Lung (tissue), 12 donors: ENCODE measurements around the gene XYLT1. TPM values are rescaled to one million over a fixed set of nuclear protein-coding genes. Genes with fewer than 3 reads are reported as not detected.

Experiments
- ATAC-seq: fragments of 200-7000 bp; cut with Tn5 transposase; one replicate; pipeline ENCODE4 v1.9.1; 2020; ENCODE audit warnings: moderate number of reproducible peaks; ENCODE audit not compliant: insufficient read depth, low FRiP score
- DNase-seq, 3 donors: peaks; one replicate each; pipeline ENCODE4 v3.0.0-alpha.2; 2013 to 2017
- H3K27ac ChIP-seq, 2 donors: one replicate each; pipeline ENCODE4 v1.5.1; 2013; ENCODE audit warnings: mild to moderate bottlenecking in 2 of 2, moderate library complexity in 2 of 2, control low read depth in 1 of 2, inconsistent platforms in 1 of 2, low read depth in 1 of 2, low read length in 1 of 2
- H3K27me3 ChIP-seq, 3 donors: one replicate each; pipeline ENCODE4 v1.5.1; 2013; ENCODE audit warnings: low read length in 2 of 3; ENCODE audit not compliant: control insufficient read depth in 3 of 3, insufficient read depth in 3 of 3
- H3K36me3 ChIP-seq, 4 donors: one replicate each; pipeline ENCODE4 v1.5.1; 2013; ENCODE audit warnings: low read length in 4 of 4, mild to moderate bottlenecking in 1 of 4, moderate library complexity in 1 of 4; ENCODE audit not compliant: control insufficient read depth in 4 of 4, insufficient read depth in 4 of 4
- H3K4me1 ChIP-seq, 5 donors: one replicate each; pipeline ENCODE4 v1.5.1; 2013; ENCODE audit warnings: low read length in 5 of 5, mild to moderate bottlenecking in 2 of 5, moderate library complexity in 1 of 5; ENCODE audit not compliant: control insufficient read depth in 5 of 5, insufficient read depth in 5 of 5
- H3K4me3 ChIP-seq: one replicate; pipeline ENCODE4 v1.5.1; 2013; ENCODE audit warnings: mild to moderate bottlenecking, control low read depth, moderate library complexity
- H3K9ac ChIP-seq, 2 donors: one replicate each; pipeline ENCODE4 v1.5.1; 2013; ENCODE audit warnings: low read length in 2 of 2, control low read depth in 1 of 2; ENCODE audit not compliant: insufficient read depth in 1 of 2
- H3K9me3 ChIP-seq, 4 donors: one replicate each; pipeline ENCODE4 v1.5.1; 2013; ENCODE audit warnings: low read length in 3 of 4, mild to moderate bottlenecking in 1 of 4, moderate library complexity in 1 of 4; ENCODE audit not compliant: control insufficient read depth in 4 of 4, insufficient read depth in 3 of 4
- WGBS, 2 donors: extraction: QIAGEN DNeasy Blood & Tissue Kit; methylation state at CpG; one replicate each; pipeline ENCODE4 v1.1.7; 2013; 5-methylcytosine and 5-hydroxymethylcytosine counted together
- polyA plus RNA-seq, 2 donors: library from polyadenylated mRNA; stranded (reverse); fragments of 200-250 nt; gene quantifications; one replicate each; pipeline ENCODE4 v1.2.1, GENCODE V29; 2013
- total RNA-seq, 2 donors: library from RNA; depleted of rRNA in 1 of 2; stranded (reverse); fragments of >200 nt in 1 of 2; gene quantifications; one replicate each; pipeline ENCODE4 v1.2.1, GENCODE V29; 2014 to 2021
- TF ChIP-seq, protein P1 (sequence below): IDR thresholded peaks from 2 replicates; pipeline ENCODE4 v1.5.1; 2012; ENCODE audit warnings: mild to moderate bottlenecking; ENCODE audit errors: control extremely low read depth, extremely low read depth
- donor health status: control.
- donor health status: control.
- donor health status: Bipolar disorder and iron deficiency.
- donor health status: healthy.
- donor health status: DM: yes; HTN: yes; CAD: no.

Gene XYLT1
- total and polyA plus RNA-seq, 4 donors, result 1.4 to 11.5 (median 6.9) TPM

DNA sequence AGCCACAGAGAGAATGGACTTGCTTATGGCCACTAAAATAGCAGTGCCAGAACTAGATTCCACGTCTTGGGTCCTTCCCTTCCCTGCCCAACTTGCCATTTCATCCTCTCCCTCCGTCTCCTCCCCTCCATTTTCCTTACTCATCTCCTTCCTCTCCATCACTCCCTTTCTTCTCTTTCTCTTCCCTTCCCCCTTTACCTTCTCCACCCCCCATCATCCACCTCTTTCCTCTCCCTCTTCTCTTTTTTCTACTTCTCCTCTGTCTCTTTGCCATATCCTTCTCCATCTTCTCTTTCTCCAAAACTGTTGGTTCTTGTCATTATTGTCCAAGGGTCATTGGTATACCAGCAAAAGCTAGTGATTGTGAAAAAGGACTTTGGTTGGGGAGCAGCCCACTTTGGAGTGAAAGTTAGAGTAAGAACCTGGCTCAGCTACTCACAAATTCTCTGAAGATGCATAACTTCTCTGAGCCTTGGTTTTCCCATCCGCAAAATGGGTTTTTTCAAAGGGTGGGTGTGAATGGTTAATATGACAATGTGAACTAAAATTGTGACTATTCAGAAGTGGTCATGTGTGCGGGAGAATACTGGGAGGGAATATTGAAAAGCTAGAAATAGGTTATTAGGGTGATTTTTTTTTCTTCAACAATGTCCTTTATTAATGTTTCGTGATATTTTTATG lies 393.8 kb downstream of the XYLT1 start:
- Histone ChIP-seq H3K27me3 (peaks cover 0 to 3% (median 0%) of the 10 kb centered on the region in 3 donors), H3K4me3 (no peak overlapping the region), H3K9ac (no peak overlapping the region), H3K9me3 (no peaks in the 10 kb centered on the region), H3K27ac (no peak overlapping the region), H3K36me3 (no peaks in the 10 kb centered on the region), H3K4me1 (no peaks in the 10 kb centered on the region)
- TF ChIP-seq, protein P1, sequence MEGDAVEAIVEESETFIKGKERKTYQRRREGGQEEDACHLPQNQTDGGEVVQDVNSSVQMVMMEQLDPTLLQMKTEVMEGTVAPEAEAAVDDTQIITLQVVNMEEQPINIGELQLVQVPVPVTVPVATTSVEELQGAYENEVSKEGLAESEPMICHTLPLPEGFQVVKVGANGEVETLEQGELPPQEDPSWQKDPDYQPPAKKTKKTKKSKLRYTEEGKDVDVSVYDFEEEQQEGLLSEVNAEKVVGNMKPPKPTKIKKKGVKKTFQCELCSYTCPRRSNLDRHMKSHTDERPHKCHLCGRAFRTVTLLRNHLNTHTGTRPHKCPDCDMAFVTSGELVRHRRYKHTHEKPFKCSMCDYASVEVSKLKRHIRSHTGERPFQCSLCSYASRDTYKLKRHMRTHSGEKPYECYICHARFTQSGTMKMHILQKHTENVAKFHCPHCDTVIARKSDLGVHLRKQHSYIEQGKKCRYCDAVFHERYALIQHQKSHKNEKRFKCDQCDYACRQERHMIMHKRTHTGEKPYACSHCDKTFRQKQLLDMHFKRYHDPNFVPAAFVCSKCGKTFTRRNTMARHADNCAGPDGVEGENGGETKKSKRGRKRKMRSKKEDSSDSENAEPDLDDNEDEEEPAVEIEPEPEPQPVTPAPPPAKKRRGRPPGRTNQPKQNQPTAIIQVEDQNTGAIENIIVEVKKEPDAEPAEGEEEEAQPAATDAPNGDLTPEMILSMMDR, result no peak
- ATAC-seq, result no peak
- 85 to 87% methylated on average over 5 of the region's 5 CpGs for WGBS, 2 donors
- no peak for DNase-seq

DNA sequence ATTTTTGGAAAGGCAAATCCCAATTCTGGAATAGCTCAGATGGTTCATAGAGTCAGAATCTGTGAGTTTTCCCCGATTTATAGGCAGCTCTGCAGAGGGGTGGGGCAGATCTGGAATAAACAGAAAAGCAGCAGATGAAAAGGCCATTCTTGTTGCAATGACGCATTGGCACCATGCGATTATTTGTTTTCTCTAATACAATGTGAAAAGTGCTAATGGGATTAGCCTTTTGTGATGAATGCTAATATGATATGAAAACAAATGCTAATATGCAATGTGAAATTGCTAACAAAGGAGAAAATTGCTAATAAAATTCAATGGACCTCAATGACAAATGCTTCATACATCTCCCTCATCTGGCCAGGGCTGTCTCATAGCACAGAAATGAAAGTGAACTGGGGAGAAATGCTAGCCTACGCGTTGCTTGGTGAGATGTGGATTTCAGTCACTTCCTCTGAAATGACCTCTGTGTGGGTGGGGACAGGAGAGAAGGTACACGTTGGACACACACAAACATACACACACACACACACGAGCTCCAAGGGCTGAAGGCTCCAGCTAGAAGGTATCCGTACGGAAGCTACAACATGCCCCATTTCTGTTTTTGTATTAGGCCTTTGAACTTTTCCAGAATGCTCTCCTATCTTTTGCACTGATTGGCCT lies 394.5 kb downstream of the XYLT1 start:
- Histone ChIP-seq H3K9me3 (no peaks in the 10 kb centered on the region), H3K4me3 (no peak overlapping the region), H3K27me3 (peaks cover 0 to 3% (median 0%) of the 10 kb centered on the region in 3 donors), H3K27ac (no peak overlapping the region), H3K36me3 (no peaks in the 10 kb centered on the region), H3K9ac (no peak overlapping the region), H3K4me1 (peaks cover 0 to under 1% (median 0%) of the 10 kb centered on the region in 5 donors)
- ATAC-seq (no peak), DNase-seq (no peak)
- 75 to 84% methylated on average over 9 of the region's 9 CpGs for WGBS, 2 donors
- TF ChIP-seq, protein P1, result no peak

DNA sequence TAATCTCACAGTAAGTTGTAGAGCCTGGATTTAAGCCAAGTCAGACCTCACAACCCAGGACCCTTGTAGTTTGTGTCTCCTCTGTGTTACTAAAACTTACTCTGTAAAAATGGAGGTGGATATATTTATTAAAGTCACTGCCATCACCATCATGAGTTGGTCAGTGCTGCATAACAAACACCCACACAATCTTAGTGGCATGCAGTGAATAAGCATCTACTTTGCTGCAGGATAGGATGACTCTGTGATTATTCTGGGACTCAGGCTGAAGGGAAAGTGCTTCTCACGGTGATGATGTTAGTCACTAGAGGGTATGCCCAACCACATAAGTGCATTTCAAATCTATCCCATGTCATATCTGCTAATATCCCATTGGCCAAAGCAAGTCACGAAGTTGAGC lies 398.7 kb downstream of the XYLT1 start:
- Histone ChIP-seq H3K27ac (no peak overlapping the region), H3K4me3 (no peak overlapping the region), H3K4me1 (peaks cover 0 to 7% (median 0%) of the 10 kb centered on the region in 5 donors), H3K27me3 (no peaks in the 10 kb centered on the region), H3K36me3 (no peaks in the 10 kb centered on the region), H3K9me3 (peaks cover 0 to 1% (median 0%) of the 10 kb centered on the region in 4 donors), H3K9ac (no peak overlapping the region)
- TF ChIP-seq, protein P1, result no peak
- WGBS, 2 donors, result 79 to 94% methylated on average over 2 of the region's 2 CpGs
- no peak for ATAC-seq
- no peak for DNase-seq
